ENCODE results near the gene SLC27A1.

- TF ChIP-seq CTCF (IDR thresholded peaks at IDR 0.05) = no peak
- TF ChIP-seq POLR2A (IDR thresholded peaks at IDR 0.05) = no peak
Observed at GRCh38 chr19:17536955-17537354, 66.6 kb downstream of the SLC27A1 start.

All from lower leg skin (tissue), 3 donors.